OCI-LY3 (cell line): ENCODE measurements around the gene YPEL5.

Experiments used
- H2AFZ ChIP-seq: fragments of 200-600, 300-600 bp; shearing (Covaris generic); 2 replicates; pipeline ENCODE4 v1.6.0; 2014; ENCODE audit warnings: antibody characterized with exemption, low read depth, low read length
- H3K27ac ChIP-seq: fragments of 200-600, 300-600 bp; sonication (generic); 2 replicates; pipeline ENCODE4 v1.5.1; 2014; ENCODE audit warnings: mild to moderate bottlenecking, low read length, moderate library complexity, mixed read lengths
- H3K27me3 ChIP-seq: fragments of 200-600, 300-600 bp; sonication (generic); 2 replicates; pipeline ENCODE4 v1.6.1; 2014; ENCODE audit warnings: low read depth, low read length, mixed read lengths
- H3K36me3 ChIP-seq: fragments of 200-600, 300-600 bp; sonication (generic); replicated peaks from 2 replicates; pipeline ENCODE3; 2014; ENCODE audit warnings: low read depth, low read length, mixed read lengths
- H3K4me1 ChIP-seq: fragments of 300-600, 200-600 bp; sonication (generic); 2 replicates; pipeline ENCODE4 v1.6.1; 2014; ENCODE audit warnings: low read length, mixed read lengths
- H3K4me2 ChIP-seq: fragments of 200-600, 300-600 bp; sonication (generic); 2 replicates; pipeline ENCODE4 v1.6.1; 2014; ENCODE audit warnings: low read length, mixed read lengths
- H3K4me3 ChIP-seq: fragments of 300-600, 200-600 bp; sonication (generic); 2 replicates; pipeline ENCODE4 v1.5.1; 2014; ENCODE audit warnings: antibody characterized with exemption, mild to moderate bottlenecking, low read length, moderate library complexity
- H3K79me2 ChIP-seq: fragments of 300-600, 200-600 bp; shearing (Covaris generic); 2 replicates; pipeline ENCODE4 v1.6.1; 2014; ENCODE audit warnings: mild to moderate bottlenecking, low read length, mixed read lengths
- H3K9ac ChIP-seq: fragments of 300-600, 200-600 bp; shearing (Covaris generic); 2 replicates; pipeline ENCODE4 v1.6.0; 2014; ENCODE audit warnings: mild to moderate bottlenecking, low read length, moderate library complexity
- H3K9me3 ChIP-seq: fragments of 200-600, 300-600 bp; shearing (Covaris generic); 2 replicates; pipeline ENCODE4 v1.6.1; 2014; ENCODE audit warnings: low read length, mixed read lengths; ENCODE audit not compliant: insufficient read depth
- H4K20me1 ChIP-seq: fragments of 200-600, 300-600 bp; sonication (generic); 2 replicates; pipeline ENCODE4 v1.6.1; 2016; ENCODE audit warnings: low read length, mixed read lengths; ENCODE audit not compliant: insufficient read depth
- EZH2phosphoT487 ChIP-seq: fragments of 200-600 bp; shearing (Covaris generic); IDR thresholded peaks from 2 replicates; pipeline ENCODE4 v1.6.1; 2018; ENCODE audit warnings: antibody characterized with exemption, mixed run types, low read depth
- TF ChIP-seq, protein P1 (sequence below): fragments of 200-600, 300-600 bp; sonication (generic); IDR thresholded peaks from 2 replicates; pipeline ENCODE4 v1.5.1; 2014; ENCODE audit warnings: antibody characterized with exemption, low read length, low read depth

The YPEL5 gene

DNA sequence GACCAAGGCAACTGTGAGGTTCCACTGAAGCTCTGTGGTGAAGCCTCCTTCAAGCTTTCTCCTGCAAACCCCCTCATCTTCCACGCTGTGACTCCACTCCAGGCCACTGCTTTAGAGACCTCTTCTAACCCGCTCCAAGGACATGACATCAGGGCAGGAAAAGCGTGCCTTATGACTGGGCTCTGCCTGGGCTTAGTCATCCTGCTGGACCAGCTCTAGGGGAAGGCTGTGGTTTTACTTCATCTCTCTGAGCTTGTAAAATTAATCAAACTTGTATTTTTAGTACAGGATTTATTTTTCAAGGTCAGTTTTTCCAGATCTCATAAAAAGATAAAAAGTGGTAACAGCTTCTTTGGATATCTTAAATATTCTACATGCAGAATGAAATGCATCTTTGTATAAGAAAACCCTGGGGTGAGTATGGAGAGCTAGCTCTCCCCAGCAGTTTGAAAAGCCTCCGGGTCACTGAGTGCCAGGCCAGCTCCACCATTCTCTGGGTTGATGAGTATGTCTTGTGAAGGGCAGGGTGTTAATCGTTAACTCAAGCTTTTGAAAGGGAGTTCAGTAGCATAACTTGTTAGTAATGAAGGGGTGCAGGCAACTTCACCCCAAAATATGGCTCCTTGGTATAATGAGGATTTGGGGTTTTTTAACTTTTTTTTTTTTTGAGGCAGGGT is 33.1 kb upstream of the YPEL5 start:
- no peak overlapping the region for H2AFZ ChIP-seq
- no peaks in the 10 kb centered on the region; the same call in 1 of the 2 replicates for H3K4me1 ChIP-seq
- TF ChIP-seq, protein P1, sequence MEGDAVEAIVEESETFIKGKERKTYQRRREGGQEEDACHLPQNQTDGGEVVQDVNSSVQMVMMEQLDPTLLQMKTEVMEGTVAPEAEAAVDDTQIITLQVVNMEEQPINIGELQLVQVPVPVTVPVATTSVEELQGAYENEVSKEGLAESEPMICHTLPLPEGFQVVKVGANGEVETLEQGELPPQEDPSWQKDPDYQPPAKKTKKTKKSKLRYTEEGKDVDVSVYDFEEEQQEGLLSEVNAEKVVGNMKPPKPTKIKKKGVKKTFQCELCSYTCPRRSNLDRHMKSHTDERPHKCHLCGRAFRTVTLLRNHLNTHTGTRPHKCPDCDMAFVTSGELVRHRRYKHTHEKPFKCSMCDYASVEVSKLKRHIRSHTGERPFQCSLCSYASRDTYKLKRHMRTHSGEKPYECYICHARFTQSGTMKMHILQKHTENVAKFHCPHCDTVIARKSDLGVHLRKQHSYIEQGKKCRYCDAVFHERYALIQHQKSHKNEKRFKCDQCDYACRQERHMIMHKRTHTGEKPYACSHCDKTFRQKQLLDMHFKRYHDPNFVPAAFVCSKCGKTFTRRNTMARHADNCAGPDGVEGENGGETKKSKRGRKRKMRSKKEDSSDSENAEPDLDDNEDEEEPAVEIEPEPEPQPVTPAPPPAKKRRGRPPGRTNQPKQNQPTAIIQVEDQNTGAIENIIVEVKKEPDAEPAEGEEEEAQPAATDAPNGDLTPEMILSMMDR = no peak
- no peak for TF ChIP-seq EZH2phosphoT487
- H3K9ac ChIP-seq = no peak overlapping the region
- H3K4me3 ChIP-seq = no peak overlapping the region
- no peak overlapping the region for H3K4me2 ChIP-seq
- no peaks in the 10 kb centered on the region for H4K20me1 ChIP-seq
- no peaks in the 10 kb centered on the region for H3K9me3 ChIP-seq
- no peaks in the 10 kb centered on the region for H3K79me2 ChIP-seq
- H3K36me3 ChIP-seq = no peaks in the 10 kb centered on the region
- H3K27me3 ChIP-seq = peaks cover under 1% of the 10 kb centered on the region; the same call in 1 of the 2 replicates
- H3K27ac ChIP-seq = no peak overlapping the region

DNA sequence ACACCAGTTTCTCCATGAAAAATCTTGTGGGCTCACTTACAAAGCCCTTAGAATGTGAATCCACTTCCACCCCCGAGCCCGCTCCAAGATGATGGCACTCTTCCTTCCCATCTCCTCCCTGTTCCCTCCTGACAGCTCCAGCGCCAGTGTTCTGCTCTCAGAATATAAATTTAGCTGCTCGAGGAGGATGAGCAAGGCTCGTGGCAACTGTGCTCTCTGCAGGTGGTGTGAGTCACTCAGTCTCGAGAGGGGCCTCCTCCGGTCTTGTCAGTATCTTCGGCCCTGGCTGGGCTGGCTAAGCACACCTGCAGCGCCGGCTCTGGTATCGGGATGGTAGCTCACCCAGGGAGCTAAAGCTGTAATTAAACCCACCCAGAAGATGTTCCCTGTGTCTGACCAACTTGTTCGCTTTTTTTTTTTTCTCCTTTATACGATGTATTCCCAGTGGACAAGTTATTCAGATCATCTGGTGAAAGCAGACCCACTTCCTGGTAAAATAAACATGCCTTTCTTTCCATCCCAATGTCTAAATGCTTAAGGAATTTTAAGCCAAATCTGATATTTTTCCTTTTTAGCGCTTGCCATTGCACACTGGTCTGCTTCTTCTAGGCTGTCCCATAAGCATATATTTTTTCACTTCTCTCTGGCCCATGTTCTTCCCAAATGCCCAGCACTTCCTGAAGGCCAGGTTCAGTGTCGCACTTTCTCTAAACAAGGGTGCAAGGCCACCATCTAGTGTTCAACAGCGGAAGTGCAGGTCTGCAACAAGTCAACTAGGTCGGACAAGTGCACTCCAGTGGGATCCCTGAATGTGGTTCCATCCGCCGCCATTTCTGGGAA is 31.4 kb upstream of the YPEL5 start:
- Histone ChIP-seq H3K27me3 (peaks cover 7% of the 10 kb centered on the region; the same call in 1 of the 2 replicates), H3K36me3 (no peaks in the 10 kb centered on the region), H3K4me1 (no peaks in the 10 kb centered on the region; the same call in 1 of the 2 replicates), H3K4me2 (peak overlapping the region; percentile 58), H3K9ac (no peak overlapping the region), H2AFZ (peak overlapping the region; percentile 86), H4K20me1 (no peaks in the 10 kb centered on the region), H3K27ac (no peak overlapping the region), H3K79me2 (no peaks in the 10 kb centered on the region), H3K4me3 (peak overlapping the region; percentile 50), H3K9me3 (no peaks in the 10 kb centered on the region)
- no peak for TF ChIP-seq EZH2phosphoT487
- TF ChIP-seq, protein P1 = peak; percentile 93

DNA sequence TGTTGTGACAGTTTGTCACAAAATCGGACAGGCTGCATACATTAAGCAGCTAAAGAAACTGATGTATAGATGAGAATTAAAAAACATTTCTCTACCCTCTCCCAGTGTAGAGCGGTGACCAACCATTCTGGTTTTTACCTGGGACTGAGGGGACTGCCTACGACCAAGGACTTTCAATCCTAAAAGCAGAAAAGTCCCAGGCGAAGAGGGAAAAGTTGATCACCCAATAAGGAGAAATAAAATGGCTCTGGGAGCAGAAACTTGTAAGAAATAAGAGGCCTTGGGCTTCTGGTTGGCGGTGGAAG is 30.9 kb upstream of the YPEL5 start:
- no peaks in the 10 kb centered on the region for H3K79me2 ChIP-seq
- no peaks in the 10 kb centered on the region for H4K20me1 ChIP-seq
- H3K9ac ChIP-seq = no peak overlapping the region
- H3K4me1 ChIP-seq = no peaks in the 10 kb centered on the region; the same call in 1 of the 2 replicates
- H3K27ac ChIP-seq = no peak overlapping the region
- H3K36me3 ChIP-seq = no peaks in the 10 kb centered on the region
- H3K4me2 ChIP-seq = peak overlapping the region; percentile 58
- no peak overlapping the region for H3K4me3 ChIP-seq
- no peak for TF ChIP-seq EZH2phosphoT487
- TF ChIP-seq, protein P1 = no peak
- no peak overlapping the region for H2AFZ ChIP-seq
- H3K27me3 ChIP-seq = peaks cover 7% of the 10 kb centered on the region; the same call in 1 of the 2 replicates
- H3K9me3 ChIP-seq = no peaks in the 10 kb centered on the region

DNA sequence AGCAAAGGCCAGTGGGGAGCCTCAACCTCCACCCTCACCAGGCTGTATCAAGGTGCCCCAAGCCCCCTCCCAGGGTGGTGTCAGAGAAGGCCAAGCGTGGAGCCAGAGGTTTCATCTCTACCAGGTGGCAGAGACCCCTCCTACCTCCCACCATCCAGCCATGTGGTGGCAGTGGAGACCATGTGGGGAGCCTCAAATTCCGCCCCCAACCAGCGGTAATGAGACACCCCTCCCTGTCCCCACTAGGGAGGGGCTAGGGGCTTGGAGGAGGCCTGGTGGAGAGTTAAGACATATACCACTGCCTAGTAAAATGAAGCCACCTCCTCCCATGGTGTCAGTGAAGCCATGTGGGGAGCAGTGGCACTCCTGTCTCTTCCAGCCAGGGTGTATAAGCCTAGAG is 24.4 kb upstream of the YPEL5 start:
- Histone ChIP-seq H3K4me1 (no peaks in the 10 kb centered on the region), H3K9me3 (no peaks in the 10 kb centered on the region), H2AFZ (no peak overlapping the region), H3K27me3 (peaks cover 28% of the 10 kb centered on the region), H3K79me2 (no peaks in the 10 kb centered on the region), H3K27ac (no peak overlapping the region), H4K20me1 (no peaks in the 10 kb centered on the region), H3K36me3 (no peaks in the 10 kb centered on the region), H3K4me2 (no peak overlapping the region), H3K4me3 (no peak overlapping the region), H3K9ac (no peak overlapping the region)
- no peak for TF ChIP-seq EZH2phosphoT487
- TF ChIP-seq, protein P1 = no peak
